RWPE1 (cell line): Measurements from ENCODE around the gene ANO2.

Source experiments
- CTCF ChIA-PET: fragments of 350-600 bp; sonication (Branson Sonifier 250); formaldehyde crosslinking; extraction: SDS; loops from one replicate; lab custom pipeline; 2021; lab: Yijun Ruan, JAX
- POLR2A ChIA-PET: fragments of 400-600 bp; formaldehyde crosslinking; extraction: SDS; loops from one replicate; lab custom pipeline; 2020; ENCODE audit warnings: antibody characterized with exemption; ENCODE audit not compliant: low non-redundant PET; lab: Yijun Ruan, JAX
- DNase-seq: peaks from one replicate; pipeline ENCODE4 v3.0.0; 2012; ENCODE audit warnings: low spot score
- H3K27ac ChIP-seq: fragments of 450-650 bp; 2 replicates; pipeline ENCODE4 v1.5.1; 2017
- TF ChIP-seq, protein P1 (sequence below): fragments of 450-650 bp; conservative IDR thresholded peaks from 2 replicates; pipeline ENCODE4 v1.5.1; 2017; ENCODE audit warnings: low read depth, mild to moderate bottlenecking

The ANO2 gene

GRCh38 chr12:5533368-5533767, 411.7 kb downstream of the ANO2 start:
- ChIA-PET CTCF (no interaction called here), POLR2A (no interaction called here)

GRCh38 chr12:5525783-5526367, 419.2 kb downstream of the ANO2 start:
- no peak for DNase-seq
- TF ChIP-seq, protein P1, sequence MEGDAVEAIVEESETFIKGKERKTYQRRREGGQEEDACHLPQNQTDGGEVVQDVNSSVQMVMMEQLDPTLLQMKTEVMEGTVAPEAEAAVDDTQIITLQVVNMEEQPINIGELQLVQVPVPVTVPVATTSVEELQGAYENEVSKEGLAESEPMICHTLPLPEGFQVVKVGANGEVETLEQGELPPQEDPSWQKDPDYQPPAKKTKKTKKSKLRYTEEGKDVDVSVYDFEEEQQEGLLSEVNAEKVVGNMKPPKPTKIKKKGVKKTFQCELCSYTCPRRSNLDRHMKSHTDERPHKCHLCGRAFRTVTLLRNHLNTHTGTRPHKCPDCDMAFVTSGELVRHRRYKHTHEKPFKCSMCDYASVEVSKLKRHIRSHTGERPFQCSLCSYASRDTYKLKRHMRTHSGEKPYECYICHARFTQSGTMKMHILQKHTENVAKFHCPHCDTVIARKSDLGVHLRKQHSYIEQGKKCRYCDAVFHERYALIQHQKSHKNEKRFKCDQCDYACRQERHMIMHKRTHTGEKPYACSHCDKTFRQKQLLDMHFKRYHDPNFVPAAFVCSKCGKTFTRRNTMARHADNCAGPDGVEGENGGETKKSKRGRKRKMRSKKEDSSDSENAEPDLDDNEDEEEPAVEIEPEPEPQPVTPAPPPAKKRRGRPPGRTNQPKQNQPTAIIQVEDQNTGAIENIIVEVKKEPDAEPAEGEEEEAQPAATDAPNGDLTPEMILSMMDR: no peak
- CTCF ChIA-PET: no interaction called here
- no peak overlapping the region for H3K27ac ChIP-seq
- POLR2A ChIA-PET: no interaction called here

More at GRCh38 chr12:5533368-5533767, 411.7 kb downstream of the ANO2 start:
- no peak for DNase-seq
- H3K27ac ChIP-seq: no peak overlapping the region
- TF ChIP-seq, protein P1: no peak

DNA sequence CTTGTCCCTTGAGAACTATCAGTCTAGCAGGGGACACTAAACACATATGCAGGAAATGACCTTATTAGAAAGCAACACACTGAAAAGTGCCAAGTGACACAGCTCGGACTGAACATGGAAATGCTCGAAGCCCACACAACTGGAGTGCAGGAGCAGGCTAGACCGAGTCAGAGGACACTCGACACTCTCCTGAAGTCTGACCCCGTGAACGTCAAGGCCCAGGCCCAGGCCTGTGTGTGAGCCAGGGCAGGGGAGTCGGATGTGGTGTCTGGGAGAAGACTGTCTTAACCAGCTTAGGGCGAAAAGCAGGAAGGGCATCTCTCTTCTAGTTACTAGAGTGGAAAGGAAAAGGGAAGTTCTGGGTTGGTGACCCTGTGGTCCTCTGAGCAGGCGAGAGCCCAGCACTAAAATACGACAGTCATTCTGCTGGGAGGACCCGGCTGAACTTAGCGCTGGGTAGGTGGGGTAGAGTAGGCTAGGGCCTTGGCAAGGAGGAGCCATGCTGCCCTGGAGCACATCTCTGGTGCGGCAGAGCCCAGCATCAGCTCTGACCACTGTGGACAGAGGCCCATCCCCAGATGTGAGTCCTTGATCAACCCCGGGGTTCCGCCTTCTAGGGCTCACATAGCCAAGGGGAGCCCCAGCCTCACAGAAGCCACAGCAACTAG, 420.2 kb downstream of the ANO2 start:
- TF ChIP-seq, protein P1: no peak
- ChIA-PET POLR2A (no interaction called here), CTCF (no interaction called here)
- no peak for DNase-seq
- no peak overlapping the region for H3K27ac ChIP-seq

DNA sequence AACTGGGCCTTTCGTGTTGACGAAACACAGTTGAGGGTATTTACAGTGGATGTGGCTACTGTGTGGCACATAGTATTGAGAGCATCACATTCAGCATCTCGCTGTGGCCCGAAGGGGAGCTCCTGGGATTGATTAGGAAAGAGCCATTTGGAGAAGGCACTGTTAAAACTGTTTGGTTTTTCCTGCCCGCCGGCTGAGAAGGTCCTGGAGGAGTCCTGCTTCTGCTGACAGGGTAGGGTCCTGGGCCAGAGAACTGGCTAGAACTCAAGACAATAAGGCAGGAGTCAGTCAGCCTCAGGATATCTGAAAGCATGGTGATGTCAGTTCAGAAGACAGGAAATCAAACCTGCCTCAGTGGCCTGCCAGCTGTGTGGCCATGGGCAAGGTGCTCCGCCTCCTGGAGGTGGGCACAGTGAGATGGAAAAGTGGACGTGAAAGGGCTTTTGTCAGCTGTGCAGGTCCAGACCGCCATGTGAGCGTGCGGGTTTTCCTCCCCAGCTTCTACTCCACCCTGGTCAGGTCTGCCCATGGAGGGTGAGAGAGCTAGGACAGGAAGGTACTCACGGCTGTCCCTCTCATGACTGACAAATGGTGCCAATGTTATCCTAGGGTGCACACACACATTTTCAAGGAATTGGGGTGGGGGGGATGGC, 420.8 kb downstream of the ANO2 start:
- H3K27ac ChIP-seq: no peak overlapping the region
- TF ChIP-seq, protein P1: no peak
- DNase-seq: no peak
- ChIA-PET CTCF (no interaction called here), POLR2A (no interaction called here)

- no peak overlapping the region for H3K27ac ChIP-seq
- ChIA-PET CTCF (no interaction called here), POLR2A (no interaction called here)
- TF ChIP-seq, protein P1: no peak
- no peak for DNase-seq
Observed at GRCh38 chr12:5523396-5524115, 421.5 kb downstream of the ANO2 start.
